CD14-positive monocyte (primary cell): Measurements from ENCODE around the gene PHLPP1. TPM values are rescaled to one million over a fixed set of nuclear protein-coding genes. Genes with fewer than 3 reads are reported as not detected.

Experiments
- DNase-seq, 3 donors: peaks; one replicate each; pipeline ENCODE4 v3.0.0-alpha.2; 2011 to 2022
- H2AFZ ChIP-seq: 2 replicates; pipeline ENCODE4 v1.6.0; 2012; ENCODE audit warnings: mild to moderate bottlenecking, low read depth, low read length, inconsistent platforms; ENCODE audit not compliant: insufficient read depth, poor library complexity, severe bottlenecking
- H3K27ac ChIP-seq, 2 donors: 1 replicate in 1 of 2; 2 replicates in 1 of 2; pipeline ENCODE4 v1.5.1; 2012 to 2013; ENCODE audit warnings: low read length in 2 of 2, control low read depth in 1 of 2, inconsistent platforms in 1 of 2, low read depth in 1 of 2, mild to moderate bottlenecking in 1 of 2
- H3K27me3 ChIP-seq, 2 donors: one replicate each; pipeline versions ENCODE4 v1.6.0 to v1.6.1; 2011 to 2013; ENCODE audit warnings: low read length in 2 of 2; ENCODE audit not compliant: control insufficient read depth in 2 of 2, insufficient read depth in 2 of 2
- H3K36me3 ChIP-seq, 2 donors: replicated peaks in 1 of 2; 1 replicate in 1 of 2; 2 replicates in 1 of 2; pipeline versions ENCODE4 v1.5.1 to v1.6.1; 2012 to 2013; ENCODE audit warnings: low read length in 2 of 2, control low read depth in 1 of 2, inconsistent platforms in 1 of 2, mild to moderate bottlenecking in 1 of 2; ENCODE audit not compliant: insufficient read depth in 2 of 2, control insufficient read depth in 1 of 2
- H3K4me1 ChIP-seq, 2 donors: 1 replicate in 1 of 2; 2 replicates in 1 of 2; pipeline versions ENCODE4 v1.5.1 to v1.6.1; 2012 to 2013; ENCODE audit warnings: low read length in 2 of 2, control low read depth in 1 of 2, inconsistent platforms in 1 of 2, mild to moderate bottlenecking in 1 of 2, moderate library complexity in 1 of 2; ENCODE audit not compliant: insufficient read depth in 2 of 2, control insufficient read depth in 1 of 2
- H3K4me2 ChIP-seq: replicated peaks from 2 replicates; pipeline ENCODE3; 2012; ENCODE audit warnings: low read length, moderate library complexity, mild to moderate bottlenecking; ENCODE audit not compliant: poor library complexity, severe bottlenecking; ENCODE audit errors: extremely low read depth
- H3K4me3 ChIP-seq, 3 experiments: fragments of 200-600 bp in 1 of 3; sonication (generic) in 1 of 3; replicated peaks in 1 of 3; 1 replicate in 2 of 3; 2 replicates in 1 of 3; pipeline ENCODE4 v1.5.1; 2011 to 2013; ENCODE audit warnings: low read length in 3 of 3, mild to moderate bottlenecking in 3 of 3, control low read depth in 2 of 3, low read depth in 2 of 3, inconsistent platforms in 1 of 3, moderate library complexity in 1 of 3
- H3K79me2 ChIP-seq: 2 replicates; pipeline ENCODE4 v1.6.0; 2012; ENCODE audit warnings: mild to moderate bottlenecking, control low read depth, inconsistent platforms, low read length, moderate library complexity; ENCODE audit not compliant: insufficient read depth
- H3K9ac ChIP-seq: 2 replicates; pipeline ENCODE4 v1.6.0; 2017; ENCODE audit warnings: low read length, mild to moderate bottlenecking; ENCODE audit not compliant: insufficient read depth, poor library complexity, severe bottlenecking
- H3K9me3 ChIP-seq, 2 donors: replicated peaks in 1 of 2; 1 replicate in 1 of 2; 2 replicates in 1 of 2; pipeline versions ENCODE4 v1.5.1 to v1.6.1; 2012 to 2013; ENCODE audit warnings: low read length in 2 of 2, control low read depth in 1 of 2; ENCODE audit not compliant: control insufficient read depth in 1 of 2, insufficient read depth in 1 of 2
- H4K20me1 ChIP-seq: 2 replicates; pipeline ENCODE4 v1.6.0; 2012; ENCODE audit warnings: mild to moderate bottlenecking, low read length, control low read depth, moderate library complexity; ENCODE audit not compliant: insufficient read depth
- H3K27ac Mint-ChIP-seq, 7 donors: one replicate each; pipeline ENCODE4 v1.8.0; 2020; ENCODE audit warnings: mild to moderate bottlenecking in 7 of 7, mixed read lengths in 7 of 7, moderate library complexity in 6 of 7, inconsistent platforms in 2 of 7
- H3K27me3 Mint-ChIP-seq, 3 donors: one replicate each; pipeline ENCODE4 v1.8.0; 2021 to 2022; ENCODE audit warnings: low read depth in 3 of 3, mild to moderate bottlenecking in 3 of 3, mixed read lengths in 3 of 3, moderate library complexity in 3 of 3, inconsistent platforms in 1 of 3
- H3K36me3 Mint-ChIP-seq, 2 donors: one replicate each; pipeline ENCODE4 v1.8.0; 2020; ENCODE audit warnings: mixed read lengths in 2 of 2, inconsistent platforms in 1 of 2, mild to moderate bottlenecking in 1 of 2
- H3K4me1 Mint-ChIP-seq: one replicate; pipeline ENCODE4 v1.8.0; 2020; ENCODE audit warnings: mild to moderate bottlenecking, mixed read lengths
- H3K4me3 Mint-ChIP-seq, 2 donors: one replicate each; pipeline ENCODE4 v1.8.0; 2020; ENCODE audit warnings: mild to moderate bottlenecking in 2 of 2, mixed read lengths in 2 of 2, moderate library complexity in 1 of 2
- H3K9me3 Mint-ChIP-seq, 7 donors: one replicate each; pipeline ENCODE4 v1.8.0; 2020 to 2022; ENCODE audit warnings: mixed read lengths in 7 of 7, mild to moderate bottlenecking in 6 of 7, moderate library complexity in 6 of 7, inconsistent platforms in 2 of 7
- CTCF ChIP-seq: fragments of 200-600 bp; IDR thresholded peaks from one replicate; pipeline ENCODE4 v1.8.0; 2022; ENCODE audit warnings: antibody characterized with exemption, mild to moderate bottlenecking
- WGBS: methylation state at CpG from one replicate; pipeline ENCODE4 v1.1.5; 2013; ENCODE audit warnings: missing lambda C conversion rate; ENCODE audit not compliant: insufficient coverage; 5-methylcytosine and 5-hydroxymethylcytosine counted together
- intact Hi-C, 2 donors: fragments of 100-400 bp; cut with micrococcal nuclease; formaldehyde crosslinking; loops; one replicate each; pipeline versions ENCODE4 v1.15.0 to v1.15.1; 2023
- polyA plus RNA-seq, 3 donors: library from polyadenylated mRNA; depleted of rRNA in 1 of 3; unstranded in 2 of 3; stranded (reverse) in 1 of 3; fragments of 300-500 nt in 2 of 3; fragments of >200 nt in 1 of 3; fragmentation: Illumina TruSeq in 2 of 3; gene quantifications; 1 replicate in 2 of 3; 2 replicates in 1 of 3; pipeline ENCODE4 v1.2.3, GENCODE V29; 2012 to 2021

Gene PHLPP1
- polyA plus RNA-seq, 3 donors = 0.04 to 2.0 (median 0.55) TPM

- H3K79me2 ChIP-seq = no peaks in the 10 kb centered on the region
- intact Hi-C loops = no loop called here
- no peak for TF ChIP-seq CTCF
- no peak overlapping the region for H2AFZ ChIP-seq
- Mint-ChIP-seq H3K36me3 (peaks cover 4 to 6% of the 10 kb centered on the region in 2 donors), H3K27me3 (peaks cover 0 to 2% (median 0%) of the 10 kb centered on the region in 3 donors), H3K4me3 (no peak overlapping the region), H3K27ac (no peak overlapping the region), H3K4me1 (peaks cover 27% of the 10 kb centered on the region), H3K9me3 (no peaks in the 10 kb centered on the region)
- no peak overlapping the region for H3K9ac ChIP-seq
- DNase-seq = no peak
- no peaks in the 10 kb centered on the region for H3K36me3 ChIP-seq
- no peak overlapping the region for H3K27ac ChIP-seq
- no CpG with 5 or more reads among the region's 4 CpGs for WGBS
- no peaks in the 10 kb centered on the region for H4K20me1 ChIP-seq
- no peaks in the 10 kb centered on the region for H3K9me3 ChIP-seq
- no peak overlapping the region for H3K4me2 ChIP-seq
- H3K4me3 ChIP-seq = no peak overlapping the region
- H3K27me3 ChIP-seq = no peaks in the 10 kb centered on the region
- peaks cover 12 to 18% of the 10 kb centered on the region in 2 donors for H3K4me1 ChIP-seq
Observed at GRCh38 chr18:62952807-62953206, 237.5 kb downstream of the PHLPP1 start.

DNA sequence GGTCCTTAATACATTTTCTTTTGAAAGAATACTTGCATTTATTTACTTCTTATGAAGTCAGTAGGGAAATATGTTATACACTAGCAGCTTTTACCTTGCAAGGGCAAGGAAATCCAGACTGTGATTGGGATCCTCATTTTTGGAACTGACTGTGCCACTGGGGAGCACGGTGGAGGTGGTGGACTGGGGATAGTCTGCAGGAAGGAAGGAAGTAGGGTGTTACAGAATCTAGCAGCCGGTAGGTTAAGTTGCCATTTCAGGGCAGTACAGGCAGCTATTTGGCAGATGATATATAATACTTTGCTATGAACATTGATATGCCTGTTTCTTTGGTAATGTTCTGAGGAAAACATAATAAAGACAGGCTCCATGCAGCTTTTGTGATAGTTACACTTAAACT, 238.3 kb downstream of the PHLPP1 start:
- Histone ChIP-seq H4K20me1 (no peaks in the 10 kb centered on the region), H3K27me3 (no peaks in the 10 kb centered on the region), H3K9me3 (no peaks in the 10 kb centered on the region), H3K79me2 (no peaks in the 10 kb centered on the region), H3K4me1 (peaks cover 12 to 18% of the 10 kb centered on the region in 2 donors), H2AFZ (no peak overlapping the region), H3K27ac (no peak overlapping the region), H3K4me3 (no peak overlapping the region), H3K4me2 (no peak overlapping the region), H3K9ac (no peak overlapping the region), H3K36me3 (no peaks in the 10 kb centered on the region)
- Mint-ChIP-seq H3K4me1 (peaks cover 27% of the 10 kb centered on the region), H3K9me3 (no peaks in the 10 kb centered on the region), H3K27ac (no peak overlapping the region), H3K4me3 (no peak overlapping the region), H3K27me3 (peaks cover 0 to 2% (median 0%) of the 10 kb centered on the region in 3 donors), H3K36me3 (peaks cover 6 to 9% of the 10 kb centered on the region in 2 donors)
- TF ChIP-seq CTCF = no peak
- no peak for DNase-seq
- WGBS = 0% methylated on average over 1 of the region's 2 CpGs
- intact Hi-C loops = no loop called here
